ENCODE results near the gene FHOD3. TPM values are rescaled to one million over a fixed set of nuclear protein-coding genes. Genes with fewer than 3 reads are reported as not detected.

Gene FHOD3
- total RNA-seq, 1 donor from 2014 or later = 8.9 TPM

- no peak for TF ChIP-seq CTCF (IDR thresholded peaks at IDR 0.05)
- no peaks in the 10 kb centered on the region for H3K27me3 Mint-ChIP-seq (ENCODE audit: low read depth)
- H3K36me3 Mint-ChIP-seq (ENCODE audit: low read depth) = peaks cover 19% of the 10 kb centered on the region
These were observed 34.5 kb upstream of the FHOD3 start for GRCh38 chr18:36262971-36263370.

GRCh38 chr18:36264283-36264682 is 33.2 kb upstream of the FHOD3 start:
- Mint-ChIP-seq H3K4me1 (ENCODE audit: low read depth) (no peaks in the 10 kb centered on the region), H3K4me3 (ENCODE audit: unreplicated experiment) (no peak overlapping the region), H3K27me3 (ENCODE audit: low read depth) (no peaks in the 10 kb centered on the region), H3K9me3 (ENCODE audit: low read depth) (no peaks in the 10 kb centered on the region), H3K27ac (ENCODE audit: unreplicated experiment) (no peak overlapping the region), H3K36me3 (ENCODE audit: low read depth) (peaks cover 20% of the 10 kb centered on the region)
- no peak for TF ChIP-seq CTCF (IDR thresholded peaks at IDR 0.05)
- DNase-seq (ENCODE audit: low spot score) = no peak

More at GRCh38 chr18:36262971-36263370, 34.5 kb upstream of the FHOD3 start:
- Mint-ChIP-seq H3K27ac (ENCODE audit: unreplicated experiment) (no peak overlapping the region), H3K4me3 (ENCODE audit: unreplicated experiment) (no peak overlapping the region), H3K4me1 (ENCODE audit: low read depth) (no peaks in the 10 kb centered on the region), H3K9me3 (ENCODE audit: low read depth) (no peaks in the 10 kb centered on the region)
- DNase-seq (ENCODE audit: low spot score) = no peak

- Mint-ChIP-seq H3K36me3 (ENCODE audit: low read depth) (peaks cover 22% of the 10 kb centered on the region), H3K4me1 (ENCODE audit: low read depth) (no peaks in the 10 kb centered on the region), H3K9me3 (ENCODE audit: low read depth) (no peaks in the 10 kb centered on the region), H3K27me3 (ENCODE audit: low read depth) (no peaks in the 10 kb centered on the region), H3K27ac (ENCODE audit: unreplicated experiment) (no peak overlapping the region), H3K4me3 (ENCODE audit: unreplicated experiment) (no peak overlapping the region)
- no peak for DNase-seq (ENCODE audit: low spot score)
- TF ChIP-seq CTCF (IDR thresholded peaks at IDR 0.05) = no peak
These were observed 32.5 kb upstream of the FHOD3 start for GRCh38 chr18:36265015-36265414.

- Mint-ChIP-seq H3K4me1 (ENCODE audit: low read depth) (no peaks in the 10 kb centered on the region), H3K9me3 (ENCODE audit: low read depth) (no peaks in the 10 kb centered on the region), H3K36me3 (ENCODE audit: low read depth) (peaks cover 22% of the 10 kb centered on the region), H3K27me3 (ENCODE audit: low read depth) (no peaks in the 10 kb centered on the region), H3K27ac (ENCODE audit: unreplicated experiment) (no peak overlapping the region), H3K4me3 (ENCODE audit: unreplicated experiment) (no peak overlapping the region)
- no peak for DNase-seq (ENCODE audit: low spot score)
- no peak for TF ChIP-seq CTCF (IDR thresholded peaks at IDR 0.05)
These were observed 28.4 kb upstream of the FHOD3 start for GRCh38 chr18:36269157-36269556.

DNA sequence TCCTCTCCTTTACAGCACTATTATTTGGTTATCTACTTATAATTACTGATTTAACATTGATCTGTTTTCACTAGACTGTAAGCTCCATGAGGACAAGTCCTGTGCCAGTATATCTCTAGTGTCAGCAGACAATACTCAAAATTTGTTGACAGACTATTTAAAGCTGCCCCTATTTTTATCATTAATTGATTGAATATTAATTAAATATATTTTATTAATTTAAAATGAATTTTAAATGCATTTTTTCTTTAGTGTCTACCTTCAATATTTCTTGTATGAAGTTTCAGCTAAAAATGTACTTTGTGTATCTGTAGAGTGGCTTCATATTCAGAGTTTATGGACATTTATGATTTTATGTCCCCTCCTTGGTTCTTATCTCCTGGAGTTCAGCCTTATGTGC is 26.4 kb upstream of the FHOD3 start:
- H3K27me3 Mint-ChIP-seq (ENCODE audit: low read depth) = peaks cover 10% of the 10 kb centered on the region
- H3K4me3 Mint-ChIP-seq (ENCODE audit: unreplicated experiment) = no peak overlapping the region
- H3K36me3 Mint-ChIP-seq (ENCODE audit: low read depth) = peaks cover 26% of the 10 kb centered on the region
- no peaks in the 10 kb centered on the region for H3K9me3 Mint-ChIP-seq (ENCODE audit: low read depth)
- TF ChIP-seq CTCF (IDR thresholded peaks at IDR 0.05) = no peak
- no peak overlapping the region for H3K27ac Mint-ChIP-seq (ENCODE audit: unreplicated experiment)
- H3K4me1 Mint-ChIP-seq (ENCODE audit: low read depth) = no peaks in the 10 kb centered on the region
- DNase-seq (ENCODE audit: low spot score) = no peak

Measured in chondrocyte (in vitro differentiated cells).